PFSK-1 (cell line): ENCODE measurements around the gene RAD51AP2.

ENCODE experiments used
- FOXP2 ChIP-seq: optimal IDR thresholded peaks from 2 replicates; pipeline ENCODE3; 2011; ENCODE audit warnings: borderline replicate concordance, control low read depth, inconsistent platforms; ENCODE audit not compliant: insufficient read depth; ENCODE audit errors: extremely low read length, extremely low read depth
- POLR2AphosphoS5 ChIP-seq: IDR thresholded peaks from 2 replicates; pipeline ENCODE4 v1.6.1; 2012; ENCODE audit warnings: low read depth, mild to moderate bottlenecking, control low read depth, low read length, moderate library complexity
- SIN3A ChIP-seq: IDR thresholded peaks from 2 replicates; pipeline ENCODE4 v1.6.1; 2012; ENCODE audit warnings: mild to moderate bottlenecking, low read length, moderate library complexity, borderline replicate concordance; ENCODE audit not compliant: insufficient read depth
- TAF1 ChIP-seq: IDR thresholded peaks from 2 replicates; pipeline ENCODE4 v1.6.1; 2012; ENCODE audit warnings: low read length, control low read depth, borderline replicate concordance; ENCODE audit not compliant: insufficient read depth
- TF ChIP-seq, protein P1 (sequence below), 2 experiments: IDR thresholded peaks; 2 replicates each; pipeline versions ENCODE4 v1.6.1 to v1.8.0; 2011 to 2012; ENCODE audit warnings: low read depth in 2 of 2, low read length in 2 of 2, control low read depth in 1 of 2, inconsistent platforms in 1 of 2, mild to moderate bottlenecking in 1 of 2, moderate library complexity in 1 of 2; ENCODE audit not compliant: insufficient read depth in 1 of 2

Gene RAD51AP2

DNA sequence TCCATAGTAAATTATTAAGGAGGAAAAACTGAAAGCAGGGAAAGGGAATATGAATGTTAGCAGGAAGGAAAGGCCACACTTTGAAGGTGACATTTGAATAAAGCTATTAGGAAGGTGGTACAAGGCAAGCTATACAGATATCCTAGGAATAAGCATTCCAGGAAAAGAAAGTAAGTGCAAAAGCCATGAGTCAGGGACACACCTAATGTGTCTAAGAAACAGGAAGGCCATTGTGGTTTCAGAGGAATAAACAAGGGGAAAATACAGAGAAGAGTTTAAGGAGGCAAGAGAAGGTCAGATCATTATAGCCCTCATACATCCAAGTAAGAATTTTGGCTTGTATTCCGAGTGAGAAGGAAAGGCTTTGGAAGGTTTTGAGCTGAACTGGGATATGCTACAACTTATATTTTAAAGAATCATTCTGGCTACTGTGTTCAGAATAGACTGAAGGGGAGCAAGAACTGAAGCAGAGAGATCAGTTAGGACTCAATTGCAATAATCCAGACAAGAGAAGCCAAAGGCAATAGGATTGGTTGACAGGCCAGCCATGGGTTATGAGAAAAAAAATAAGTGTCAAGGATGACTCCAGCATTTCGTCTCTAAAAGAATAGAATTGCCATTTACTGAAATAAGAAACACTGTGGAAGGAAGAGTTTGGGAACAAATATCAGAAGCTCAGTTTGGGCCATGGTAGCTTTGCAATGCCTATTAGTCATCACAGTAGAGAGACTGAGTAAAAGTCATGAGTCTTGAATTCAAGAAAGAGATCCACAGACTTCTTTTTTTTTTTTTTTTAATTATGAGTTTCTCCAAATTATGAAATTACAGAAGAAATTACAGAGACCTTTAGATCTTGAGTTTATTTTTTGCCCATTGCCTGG is 11.3 kb downstream of the RAD51AP2 start:
- TF ChIP-seq, protein P1, sequence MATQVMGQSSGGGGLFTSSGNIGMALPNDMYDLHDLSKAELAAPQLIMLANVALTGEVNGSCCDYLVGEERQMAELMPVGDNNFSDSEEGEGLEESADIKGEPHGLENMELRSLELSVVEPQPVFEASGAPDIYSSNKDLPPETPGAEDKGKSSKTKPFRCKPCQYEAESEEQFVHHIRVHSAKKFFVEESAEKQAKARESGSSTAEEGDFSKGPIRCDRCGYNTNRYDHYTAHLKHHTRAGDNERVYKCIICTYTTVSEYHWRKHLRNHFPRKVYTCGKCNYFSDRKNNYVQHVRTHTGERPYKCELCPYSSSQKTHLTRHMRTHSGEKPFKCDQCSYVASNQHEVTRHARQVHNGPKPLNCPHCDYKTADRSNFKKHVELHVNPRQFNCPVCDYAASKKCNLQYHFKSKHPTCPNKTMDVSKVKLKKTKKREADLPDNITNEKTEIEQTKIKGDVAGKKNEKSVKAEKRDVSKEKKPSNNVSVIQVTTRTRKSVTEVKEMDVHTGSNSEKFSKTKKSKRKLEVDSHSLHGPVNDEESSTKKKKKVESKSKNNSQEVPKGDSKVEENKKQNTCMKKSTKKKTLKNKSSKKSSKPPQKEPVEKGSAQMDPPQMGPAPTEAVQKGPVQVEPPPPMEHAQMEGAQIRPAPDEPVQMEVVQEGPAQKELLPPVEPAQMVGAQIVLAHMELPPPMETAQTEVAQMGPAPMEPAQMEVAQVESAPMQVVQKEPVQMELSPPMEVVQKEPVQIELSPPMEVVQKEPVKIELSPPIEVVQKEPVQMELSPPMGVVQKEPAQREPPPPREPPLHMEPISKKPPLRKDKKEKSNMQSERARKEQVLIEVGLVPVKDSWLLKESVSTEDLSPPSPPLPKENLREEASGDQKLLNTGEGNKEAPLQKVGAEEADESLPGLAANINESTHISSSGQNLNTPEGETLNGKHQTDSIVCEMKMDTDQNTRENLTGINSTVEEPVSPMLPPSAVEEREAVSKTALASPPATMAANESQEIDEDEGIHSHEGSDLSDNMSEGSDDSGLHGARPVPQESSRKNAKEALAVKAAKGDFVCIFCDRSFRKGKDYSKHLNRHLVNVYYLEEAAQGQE (IDR thresholded peaks at IDR 0.05; ENCODE audit: insufficient read depth in 1 of 2, low read depth in 2 of 2, low read length in 2 of 2) = no peak
- no peak for TF ChIP-seq SIN3A
- no peak for TF ChIP-seq POLR2AphosphoS5
- no peak for TF ChIP-seq FOXP2
- TF ChIP-seq TAF1 = no peak

DNA sequence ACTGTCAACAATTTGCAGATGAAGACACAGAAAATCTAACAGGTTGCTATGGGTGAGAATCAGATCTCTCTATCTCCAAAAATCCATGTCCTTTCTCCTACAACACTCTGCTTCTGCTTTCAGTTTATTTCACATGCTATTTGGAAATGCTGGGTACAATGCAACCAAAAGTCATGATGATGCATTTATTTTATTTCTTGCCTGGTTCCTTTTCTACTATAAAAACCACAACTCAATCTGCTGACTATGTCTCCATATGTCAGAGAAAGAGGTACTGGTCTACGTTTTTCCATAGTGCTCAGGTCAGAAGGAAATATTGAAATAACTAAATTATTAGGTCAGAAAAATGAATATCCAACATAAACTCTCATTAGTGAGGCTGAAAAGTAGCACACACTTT is 20.5 kb downstream of the RAD51AP2 start:
- no peak for TF ChIP-seq POLR2AphosphoS5
- TF ChIP-seq, protein P1 (IDR thresholded peaks at IDR 0.05; ENCODE audit: insufficient read depth in 1 of 2, low read depth in 2 of 2, low read length in 2 of 2) = no peak
- TF ChIP-seq TAF1 = no peak
- TF ChIP-seq FOXP2 = no peak
- TF ChIP-seq SIN3A = no peak

DNA sequence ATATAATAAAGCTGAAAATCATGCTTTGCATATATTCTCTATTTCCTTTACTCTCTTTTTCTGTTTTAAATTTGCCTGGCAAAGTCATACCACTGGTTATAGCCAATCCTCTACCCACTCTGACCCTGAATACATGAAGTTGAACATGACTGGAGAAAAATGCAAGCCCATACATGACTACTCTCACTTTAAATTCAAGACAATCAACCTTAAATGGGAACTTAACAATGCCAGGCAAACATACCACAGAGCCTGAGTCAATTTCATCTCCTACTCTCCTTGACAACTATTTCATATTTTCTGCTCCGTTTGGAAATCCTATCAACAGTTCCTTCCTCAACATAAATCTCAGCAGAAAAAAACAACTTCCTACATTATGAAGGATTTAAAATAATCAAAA is 22.6 kb downstream of the RAD51AP2 start:
- no peak for TF ChIP-seq POLR2AphosphoS5
- no peak for TF ChIP-seq SIN3A

DNA sequence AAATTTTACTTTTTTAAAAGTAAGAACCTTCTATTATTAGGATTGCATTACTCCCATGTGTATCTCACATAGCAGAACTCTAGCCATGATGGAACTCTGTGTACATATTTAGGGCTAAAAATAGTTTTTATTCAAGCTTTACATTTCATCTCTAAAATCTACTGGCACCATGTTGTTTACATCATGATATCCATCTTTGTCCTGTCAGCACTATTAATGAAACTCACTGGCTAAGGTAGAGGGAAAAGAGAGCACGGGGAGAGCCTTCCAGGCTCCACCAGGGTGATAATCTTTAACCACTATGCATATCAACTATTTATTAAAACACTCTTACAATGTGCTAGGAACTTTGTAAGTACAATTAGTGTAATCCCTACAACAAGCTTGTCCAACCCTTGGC is 34.7 kb downstream of the RAD51AP2 start:
- TF ChIP-seq SIN3A (no peak), FOXP2 (no peak), POLR2AphosphoS5 (no peak), TAF1 (no peak)
- TF ChIP-seq, protein P1 (IDR thresholded peaks at IDR 0.05; ENCODE audit: insufficient read depth in 1 of 2, low read depth in 2 of 2, low read length in 2 of 2) = no peak

DNA sequence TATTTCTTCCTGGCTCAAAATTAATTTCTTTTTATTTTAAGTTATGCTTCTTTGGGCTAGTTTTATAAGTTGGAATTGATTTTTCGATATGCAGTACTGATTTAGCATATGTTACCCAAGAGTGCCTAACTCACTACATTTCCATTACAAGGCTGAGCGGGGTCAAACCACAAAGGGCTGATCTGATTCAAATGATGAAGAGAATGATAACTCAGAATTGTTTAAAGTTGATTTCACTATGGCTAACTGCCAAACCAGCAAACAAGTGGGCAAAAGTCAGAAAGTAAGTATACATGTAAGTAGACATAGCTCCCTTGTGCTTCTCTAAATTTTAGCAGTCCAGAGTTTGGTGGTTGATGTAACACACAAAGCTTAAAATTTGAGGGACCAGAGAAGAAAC is 35.6 kb downstream of the RAD51AP2 start:
- TF ChIP-seq SIN3A (no peak), FOXP2 (no peak)
- TF ChIP-seq, protein P1 (IDR thresholded peaks at IDR 0.05; ENCODE audit: insufficient read depth in 1 of 2, low read depth in 2 of 2, low read length in 2 of 2) = no peak
